Endodermal cell (in vitro differentiated cells): Measurements from ENCODE around the gene ACTN1. TPM values are rescaled to one million over a fixed set of nuclear protein-coding genes. Genes with fewer than 3 reads are reported as not detected.
A peak's percentile ranks its signal among the peaks of the same experiment; 100 is the strongest.

Experiments
- DNase-seq: peaks from one replicate; pipeline ENCODE4 v3.0.0-alpha.2; 2017
- H3K27ac ChIP-seq: 2 replicates; pipeline ENCODE4 v1.5.1; 2013; ENCODE audit warnings: mild to moderate bottlenecking, low read depth, low read length, moderate library complexity
- H3K27me3 ChIP-seq: 2 replicates; pipeline ENCODE4 v1.6.1; 2013; ENCODE audit warnings: mild to moderate bottlenecking, low read length, moderate library complexity; ENCODE audit not compliant: insufficient read depth, control insufficient read depth, poor library complexity, severe bottlenecking
- H3K36me3 ChIP-seq: 2 replicates; pipeline ENCODE4 v1.7.0; 2013; ENCODE audit warnings: mild to moderate bottlenecking, low read length, moderate library complexity; ENCODE audit not compliant: control insufficient read depth, insufficient read depth
- H3K4me1 ChIP-seq: one replicate; pipeline ENCODE4 v1.7.0; 2013; ENCODE audit warnings: low read length; ENCODE audit not compliant: control insufficient read depth, insufficient read depth
- H3K4me3 ChIP-seq: 2 replicates; pipeline ENCODE4 v1.5.1; 2013; ENCODE audit warnings: mild to moderate bottlenecking, low read length, moderate library complexity
- H3K9ac ChIP-seq: 2 replicates; pipeline ENCODE4 v1.6.1; 2013; ENCODE audit warnings: mild to moderate bottlenecking, low read length, moderate library complexity; ENCODE audit not compliant: poor library complexity, severe bottlenecking; ENCODE audit errors: extremely low read depth
- H3K9me3 ChIP-seq: 2 replicates; pipeline ENCODE4 v1.6.1; 2013; ENCODE audit warnings: mild to moderate bottlenecking, low read length, moderate library complexity; ENCODE audit not compliant: control insufficient read depth
- H3K27ac Mint-ChIP-seq: 2 replicates; pipeline ENCODE4 v1.8.0; 2020; ENCODE audit warnings: mixed read lengths
- H3K27me3 Mint-ChIP-seq: 2 replicates; pipeline ENCODE4 v1.8.0; 2021; ENCODE audit warnings: mild to moderate bottlenecking, mixed read lengths; ENCODE audit not compliant: insufficient read depth
- H3K36me3 Mint-ChIP-seq: 2 replicates; pipeline ENCODE4 v1.8.0; 2020; ENCODE audit warnings: low read depth, mixed read lengths
- H3K4me1 Mint-ChIP-seq: 2 replicates; pipeline ENCODE4 v1.8.0; 2020; ENCODE audit warnings: mixed read lengths
- H3K4me3 Mint-ChIP-seq: 2 replicates; pipeline ENCODE4 v1.8.0; 2020; ENCODE audit warnings: mild to moderate bottlenecking, moderate library complexity, mixed read lengths
- H3K9me3 Mint-ChIP-seq: 2 replicates; pipeline ENCODE4 v1.8.0; 2020; ENCODE audit warnings: mild to moderate bottlenecking, mixed read lengths
- CTCF ChIP-seq: fragments of 200-600 bp; sonication (generic); conservative IDR thresholded peaks from 2 replicates; pipeline ENCODE4 v1.5.0; 2021; ENCODE audit warnings: antibody characterized with exemption, mild to moderate bottlenecking
- WGBS, 2 experiments: methylation state at CpG; one replicate each; pipeline versions ENCODE4 v1.1.5 to v1.1.7; 2013; ENCODE audit warnings: missing lambda C conversion rate in 2 of 2, mixed read lengths in 1 of 2; ENCODE audit not compliant: insufficient coverage in 1 of 2, insufficient read length in 1 of 2; 5-methylcytosine and 5-hydroxymethylcytosine counted together
- total RNA-seq, 2 donors: library from RNA; stranded (reverse); fragmentation: NEBNext Ultra II Directional in 1 of 2; extraction: Animal tissue kit (Norgen Biotek cat#: 25700) in 1 of 2; gene quantifications; 2 replicates in 1 of 2; 3 replicates in 1 of 2; pipeline ENCODE4 v1.2.1, GENCODE V29; 2021

The ACTN1 gene
- total RNA-seq, 2 donors from 2014 or later, result 190 to 275 TPM

- no peak overlapping the region for H3K4me3 Mint-ChIP-seq
- no peak overlapping the region for H3K27ac Mint-ChIP-seq
- peaks cover 79% of the 10 kb centered on the region for H3K36me3 Mint-ChIP-seq
- 87 to 94% methylated on average over 6 to 16 of the region's 20 CpGs for WGBS, 2 experiments
- Histone ChIP-seq H3K4me3 (no peak overlapping the region), H3K27ac (no peak overlapping the region), H3K9me3 (no peaks in the 10 kb centered on the region), H3K36me3 (peaks cover 94% of the 10 kb centered on the region), H3K9ac (no peak overlapping the region), H3K4me1 (no peaks in the 10 kb centered on the region), H3K27me3 (no peaks in the 10 kb centered on the region)
- H3K4me1 Mint-ChIP-seq, result no peaks in the 10 kb centered on the region
- H3K27me3 Mint-ChIP-seq, result no peaks in the 10 kb centered on the region
- DNase-seq, result no peak
- TF ChIP-seq CTCF, result no peak
- H3K9me3 Mint-ChIP-seq, result no peaks in the 10 kb centered on the region
Observed at GRCh38 chr14:68878908-68879307, 100.2 kb downstream of the ACTN1 start.

- TF ChIP-seq CTCF, result no peak
- DNase-seq, result no peak
- Histone ChIP-seq H3K27ac (no peak overlapping the region), H3K36me3 (peaks cover 95% of the 10 kb centered on the region), H3K4me3 (no peak overlapping the region), H3K27me3 (no peaks in the 10 kb centered on the region), H3K4me1 (no peaks in the 10 kb centered on the region), H3K9me3 (peaks cover 3% of the 10 kb centered on the region), H3K9ac (no peak overlapping the region)
- Mint-ChIP-seq H3K4me3 (no peak overlapping the region), H3K27ac (peak overlapping the region; percentile 66), H3K27me3 (no peaks in the 10 kb centered on the region), H3K36me3 (peaks cover 80% of the 10 kb centered on the region), H3K4me1 (no peaks in the 10 kb centered on the region), H3K9me3 (no peaks in the 10 kb centered on the region)
- 95 to 96% methylated on average over 7 to 18 of the region's 18 CpGs for WGBS, 2 experiments
Observed at GRCh38 chr14:68877993-68878575, 101.0 kb downstream of the ACTN1 start.

GRCh38 chr14:68876976-68877375, 102.1 kb downstream of the ACTN1 start:
- Histone ChIP-seq H3K27ac (no peak overlapping the region), H3K9ac (no peak overlapping the region), H3K36me3 (peaks cover 95% of the 10 kb centered on the region), H3K4me3 (no peak overlapping the region), H3K4me1 (no peaks in the 10 kb centered on the region), H3K27me3 (no peaks in the 10 kb centered on the region), H3K9me3 (peaks cover 14% of the 10 kb centered on the region)
- no peak for TF ChIP-seq CTCF
- H3K4me1 Mint-ChIP-seq, result no peaks in the 10 kb centered on the region
- peaks cover 80% of the 10 kb centered on the region for H3K36me3 Mint-ChIP-seq
- no peak overlapping the region for H3K27ac Mint-ChIP-seq
- WGBS, 2 experiments, result 98 to 100% methylated on average over 6 of the region's 6 CpGs
- no peaks in the 10 kb centered on the region for H3K9me3 Mint-ChIP-seq
- no peak for DNase-seq
- H3K4me3 Mint-ChIP-seq, result no peak overlapping the region
- H3K27me3 Mint-ChIP-seq, result no peaks in the 10 kb centered on the region
